GM12891 (cell line): ENCODE measurements around the gene FAM78B.
A peak's percentile ranks its signal among the peaks of the same experiment; 100 is the strongest.

Experiments
- DNase-seq: peaks from one replicate; pipeline ENCODE4 v3.0.0; 2011; ENCODE audit warnings: low spot score; ENCODE audit not compliant: insufficient read length
- FAIRE-seq: peaks from 2 replicates; lab custom pipeline; 2011; peaks lifted over from hg19 to GRCh38; lab: Jason Lieb, UNC
- PAX5 ChIP-seq: IDR thresholded peaks from 2 replicates; pipeline ENCODE4 v1.6.1; 2011; ENCODE audit warnings: low read length, moderate library complexity, mild to moderate bottlenecking; ENCODE audit not compliant: insufficient read depth, severe bottlenecking
- POLR2A ChIP-seq: IDR thresholded peaks from 2 replicates; pipeline ENCODE4 v1.6.1; 2011; ENCODE audit warnings: low read depth, low read length, control low read depth
- POLR2AphosphoS5 ChIP-seq: IDR thresholded peaks from 2 replicates; pipeline ENCODE4 v1.6.1; 2011; ENCODE audit warnings: low read depth, low read length, control low read depth
- POU2F2 ChIP-seq: IDR thresholded peaks from 2 replicates; pipeline ENCODE4 v1.6.1; 2011; ENCODE audit warnings: low read depth, mild to moderate bottlenecking, control low read depth, low read length, moderate library complexity
- SPI1 ChIP-seq: IDR thresholded peaks from 2 replicates; pipeline ENCODE4 v1.6.1; 2011; ENCODE audit warnings: low read depth, low read length, control low read depth
- TAF1 ChIP-seq: IDR thresholded peaks from 2 replicates; pipeline ENCODE4 v1.6.1; 2011; ENCODE audit warnings: low read depth, low read length, control low read depth

Gene FAM78B

DNA sequence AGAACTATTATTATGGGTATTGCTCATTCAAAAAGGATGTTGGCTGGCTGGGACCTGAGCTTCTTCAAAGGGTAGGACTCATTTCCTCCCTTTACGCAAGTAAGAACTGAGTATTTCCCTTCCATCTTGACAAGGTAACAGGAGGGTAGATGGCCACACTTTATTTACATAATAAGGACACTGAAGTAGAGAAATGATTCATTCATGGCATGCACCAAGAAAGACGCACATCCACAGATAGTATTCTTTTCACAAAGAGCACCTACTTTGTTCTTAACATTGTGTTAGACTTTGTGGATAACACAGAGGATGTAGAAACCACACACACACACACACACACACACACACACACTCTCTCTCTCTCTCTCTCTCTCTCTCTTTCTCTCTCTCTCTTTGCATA, 82.9 kb downstream of the FAM78B start:
- no peak for FAIRE-seq
- TF ChIP-seq PAX5 (no peak), TAF1 (no peak), POLR2AphosphoS5 (no peak), SPI1 (peak; percentile 30; the same call in 1 of the 2 replicates), POLR2A (no peak), POU2F2 (0 out of 2 replicates have a peak, but pooled peaks have one; percentile 21)
- DNase-seq = no peak

- no peak for TF ChIP-seq PAX5
- TF ChIP-seq POU2F2 = no peak
- no peak for TF ChIP-seq TAF1
- TF ChIP-seq POLR2A = no peak
- TF ChIP-seq POLR2AphosphoS5 = no peak
- TF ChIP-seq SPI1 = no peak
- no peak for DNase-seq
- no peak for FAIRE-seq
Measured at GRCh38 chr1:166082601-166083000, 84.2 kb downstream of the FAM78B start.

DNA sequence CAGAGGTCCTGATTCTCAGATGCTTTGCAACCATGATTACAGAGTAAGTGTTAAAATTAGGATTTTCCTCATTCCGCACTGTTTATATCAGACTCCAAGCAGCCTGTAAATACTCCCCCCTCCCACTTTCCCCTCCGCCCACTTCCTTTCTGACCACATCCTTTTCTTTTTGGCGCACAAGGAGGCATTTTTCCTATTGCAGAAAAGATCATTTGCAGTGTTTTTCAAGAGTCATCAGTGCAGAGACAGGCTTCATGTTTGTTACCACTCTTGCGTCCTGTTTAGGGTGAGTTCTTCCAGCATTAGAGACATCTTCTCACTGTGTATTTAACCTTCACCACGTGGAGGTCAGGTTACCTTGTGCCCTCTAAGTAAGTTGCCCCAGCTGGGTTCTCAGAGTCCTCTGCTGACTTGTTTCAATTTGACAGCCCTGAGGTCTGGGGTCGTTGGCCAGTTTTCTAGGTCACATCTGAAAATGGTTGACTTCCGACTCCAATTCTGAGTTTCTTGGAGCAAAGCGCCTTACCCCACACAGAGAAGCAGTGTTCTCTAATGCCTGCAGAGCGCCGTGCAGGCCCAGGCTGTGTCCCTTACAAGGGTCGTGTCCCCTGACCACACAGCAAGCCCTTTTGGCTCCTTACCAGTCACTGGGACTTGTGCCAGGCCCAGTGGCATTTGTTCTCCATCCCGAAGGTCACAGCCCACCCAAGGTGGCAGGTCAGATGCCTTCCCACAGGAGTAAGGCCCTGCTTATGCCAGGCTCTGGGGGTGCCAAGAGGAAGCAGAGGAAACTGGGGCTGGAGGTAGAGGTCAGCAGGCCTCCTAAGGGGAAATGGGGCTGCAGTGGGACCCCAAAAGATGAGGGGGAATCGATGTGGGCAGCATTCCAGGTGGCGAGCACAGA, 85.6 kb downstream of the FAM78B start:
- TF ChIP-seq SPI1 = no peak
- TF ChIP-seq POLR2A = no peak
- TF ChIP-seq POLR2AphosphoS5 = no peak
- FAIRE-seq (peak; percentile 52), DNase-seq (no peak)

DNA sequence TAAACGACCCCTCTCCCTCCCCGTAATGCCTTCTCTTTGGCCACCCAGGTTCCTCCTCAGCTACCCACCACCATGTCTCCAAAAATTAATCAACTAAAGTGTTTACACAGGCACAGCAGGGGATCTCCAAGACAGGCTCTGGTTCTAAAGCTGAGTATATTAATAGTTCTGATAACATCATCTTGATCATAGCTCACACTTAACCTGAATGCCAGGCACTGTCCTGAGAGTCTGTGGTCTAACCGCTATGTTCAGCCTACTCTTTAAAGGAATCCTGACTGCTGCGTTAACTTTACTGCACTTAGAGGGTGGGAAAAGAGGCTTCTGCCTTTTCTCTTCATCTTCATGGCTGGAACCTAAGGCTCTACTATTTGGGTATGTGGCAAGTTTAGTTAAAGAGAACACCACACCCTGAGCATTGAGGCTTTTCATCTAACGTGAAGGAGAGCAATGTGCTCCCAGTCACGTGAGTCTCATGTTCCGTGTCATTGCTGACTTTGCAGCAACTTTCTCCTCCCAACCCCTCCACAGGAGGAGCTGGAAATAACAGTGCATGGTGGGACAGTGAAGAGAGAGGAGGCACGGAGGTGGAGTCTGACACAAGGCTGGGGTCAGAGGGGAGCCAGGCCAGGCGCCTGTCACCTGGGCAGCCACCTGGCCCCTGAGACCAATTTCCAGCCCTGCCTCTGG, 86.4 kb downstream of the FAM78B start:
- TF ChIP-seq TAF1 (no peak), POU2F2 (no peak), PAX5 (no peak), POLR2AphosphoS5 (no peak)
- FAIRE-seq = peak; percentile 71
- no peak for DNase-seq

GRCh38 chr1:166079276-166079675, 87.5 kb downstream of the FAM78B start:
- no peak for FAIRE-seq
- TF ChIP-seq TAF1 = no peak
- no peak for TF ChIP-seq POLR2AphosphoS5
- no peak for TF ChIP-seq POU2F2
- TF ChIP-seq PAX5 = no peak
- TF ChIP-seq SPI1 = no peak
- TF ChIP-seq POLR2A = no peak
- no peak for DNase-seq

DNA sequence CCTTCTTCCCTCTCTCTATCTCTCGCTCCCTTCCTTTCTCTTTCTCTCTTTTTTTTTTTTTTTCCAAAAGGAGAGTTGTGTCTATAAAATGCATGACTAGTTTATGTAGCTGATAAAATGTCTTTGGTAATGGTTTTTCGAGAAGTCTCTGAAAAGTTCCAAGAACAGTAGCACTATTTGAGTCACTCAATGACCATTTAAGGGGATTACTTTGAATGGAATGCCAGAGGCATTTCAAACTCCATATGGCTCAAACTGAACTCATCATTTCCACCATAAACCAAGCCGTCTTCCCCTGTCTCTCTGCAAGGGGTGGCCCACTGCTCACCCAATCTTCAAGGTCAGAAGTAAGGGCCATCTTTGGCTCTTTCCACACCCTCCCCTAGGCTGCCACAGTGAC, 93.3 kb downstream of the FAM78B start:
- TF ChIP-seq SPI1 = no peak
- TF ChIP-seq POLR2AphosphoS5 = no peak
- no peak for TF ChIP-seq TAF1
- no peak for TF ChIP-seq POU2F2
- TF ChIP-seq POLR2A = no peak
- TF ChIP-seq PAX5 = no peak
- DNase-seq (no peak), FAIRE-seq (no peak)

DNA sequence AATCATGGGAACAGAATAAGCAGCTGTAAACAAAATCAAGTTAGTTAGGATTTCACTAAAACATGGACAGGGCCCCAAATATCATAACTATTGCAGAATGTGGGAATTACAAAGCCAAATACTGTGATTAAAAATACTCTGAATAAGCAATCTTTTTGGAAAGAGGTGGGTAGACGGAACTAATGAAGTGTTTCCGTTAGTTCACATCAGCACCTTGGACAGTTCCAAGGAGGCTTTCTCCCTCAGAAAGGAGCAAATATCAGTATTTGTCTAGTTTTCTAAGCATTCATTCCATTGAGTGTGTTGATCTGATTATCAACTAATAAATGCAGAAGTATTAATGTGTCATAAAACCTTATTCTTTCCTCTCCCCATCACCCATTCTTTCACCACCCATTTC, 97.4 kb downstream of the FAM78B start:
- DNase-seq (no peak), FAIRE-seq (no peak)
- TF ChIP-seq PAX5 (no peak), POLR2A (no peak), POU2F2 (no peak), SPI1 (no peak), TAF1 (no peak), POLR2AphosphoS5 (no peak)

DNA sequence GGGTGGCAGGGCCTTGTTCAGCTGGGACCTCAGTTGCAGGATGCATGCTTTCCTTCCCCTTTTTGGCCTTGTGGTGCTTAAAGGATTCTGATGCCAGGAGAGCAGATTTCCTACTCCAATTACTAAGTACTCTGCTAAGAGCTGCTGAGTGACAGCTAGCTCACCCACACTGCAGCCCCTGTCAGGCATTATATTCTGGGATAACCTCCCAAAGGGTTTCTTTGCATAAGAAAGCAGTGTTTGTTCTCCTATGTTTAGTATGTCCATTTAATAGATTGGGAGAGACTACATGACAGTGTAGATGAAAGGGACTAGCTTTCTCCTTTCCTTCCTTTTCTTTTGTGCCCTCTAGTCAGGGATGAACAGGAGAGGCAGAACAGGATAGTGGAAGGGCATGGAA, 100.7 kb downstream of the FAM78B start:
- TF ChIP-seq POLR2AphosphoS5 (no peak), PAX5 (no peak), TAF1 (no peak), POLR2A (no peak), SPI1 (no peak), POU2F2 (no peak)
- no peak for FAIRE-seq
- no peak for DNase-seq

- FAIRE-seq (no peak), DNase-seq (no peak)
Measured at GRCh38 chr1:166064951-166065350, 101.8 kb downstream of the FAM78B start.

More at GRCh38 chr1:166064951-166065350, 101.8 kb downstream of the FAM78B start:
- no peak for TF ChIP-seq TAF1
- TF ChIP-seq POLR2A = no peak
